Mononuclear cell (primary cell): ENCODE measurements around the gene HOXD4. TPM values are rescaled to one million over a fixed set of nuclear protein-coding genes. Genes with fewer than 3 reads are reported as not detected.

Source experiments
- H3K27me3 ChIP-seq: 2 replicates; pipeline ENCODE4 v1.6.0; 2011; ENCODE audit warnings: low read length, control low read depth; ENCODE audit not compliant: insufficient read depth
- H3K4me1 ChIP-seq: 2 replicates; pipeline ENCODE4 v1.5.1; 2011; ENCODE audit warnings: mild to moderate bottlenecking, low read length, control low read depth; ENCODE audit not compliant: insufficient read depth
- H3K4me3 ChIP-seq: 2 replicates; pipeline ENCODE4 v1.5.1; 2011; ENCODE audit warnings: mild to moderate bottlenecking, low read length, moderate library complexity
- H3K9me3 ChIP-seq: 2 replicates; pipeline ENCODE4 v1.5.1; 2011; ENCODE audit warnings: low read depth, mild to moderate bottlenecking, control low read depth, low read length
- total RNA-seq: library from RNA; depleted of rRNA; stranded (reverse); fragments of >200 nt; gene quantifications from one replicate; pipeline ENCODE4 v1.2.3, GENCODE V29; 2012

HOXD4 gene
- total RNA-seq, 1 donor, result 0.21 TPM

- Histone ChIP-seq H3K9me3 (no peaks in the 10 kb centered on the region), H3K4me3 (no peak overlapping the region), H3K4me1 (peaks cover 6% of the 10 kb centered on the region), H3K27me3 (peaks cover 88% of the 10 kb centered on the region)
Measured at GRCh38 chr2:176110415-176111308, 40.7 kb upstream of the HOXD4 start.

- Histone ChIP-seq H3K9me3 (no peaks in the 10 kb centered on the region), H3K4me1 (peaks cover 6% of the 10 kb centered on the region)
Measured at GRCh38 chr2:176111309-176111663, 40.1 kb upstream of the HOXD4 start.

GRCh38 chr2:176111846-176112374 lies 39.4 kb upstream of the HOXD4 start:
- H3K4me3 ChIP-seq, result no peak overlapping the region
- peaks cover 4% of the 10 kb centered on the region for H3K4me1 ChIP-seq
- no peaks in the 10 kb centered on the region for H3K9me3 ChIP-seq
- peaks cover 91% of the 10 kb centered on the region for H3K27me3 ChIP-seq

More at GRCh38 chr2:176111309-176111663, 40.1 kb upstream of the HOXD4 start:
- Histone ChIP-seq H3K27me3 (peaks cover 88% of the 10 kb centered on the region), H3K4me3 (no peak overlapping the region)

- peaks cover 94% of the 10 kb centered on the region for H3K27me3 ChIP-seq
- H3K9me3 ChIP-seq, result no peaks in the 10 kb centered on the region
- H3K4me3 ChIP-seq, result no peak overlapping the region
- H3K4me1 ChIP-seq, result no peaks in the 10 kb centered on the region
Measured at GRCh38 chr2:176112375-176113302, 38.7 kb upstream of the HOXD4 start.

GRCh38 chr2:176114120-176114929 lies 37.0 kb upstream of the HOXD4 start:
- H3K27me3 ChIP-seq, result peaks cover 99% of the 10 kb centered on the region
- H3K9me3 ChIP-seq, result no peaks in the 10 kb centered on the region
- H3K4me1 ChIP-seq, result no peaks in the 10 kb centered on the region
- H3K4me3 ChIP-seq, result no peak overlapping the region

GRCh38 chr2:176114930-176115625 lies 36.3 kb upstream of the HOXD4 start:
- peaks cover 99% of the 10 kb centered on the region for H3K27me3 ChIP-seq
- no peak overlapping the region for H3K4me3 ChIP-seq
- H3K4me1 ChIP-seq, result no peaks in the 10 kb centered on the region
- no peaks in the 10 kb centered on the region for H3K9me3 ChIP-seq

- Histone ChIP-seq H3K4me3 (no peak within 1 kb of the TSS), H3K9me3 (no peaks in the 10 kb centered on the region), H3K27me3 (peaks cover 99% of the 10 kb centered on the region), H3K4me1 (no peaks in the 10 kb centered on the region)
Measured at GRCh38 chr2:176115883-176116813, 35.2 kb upstream of the HOXD4 start, which contains the start of gene HOXD10. Gene HOXD10, plus strand, starts transcription at chr2:176116778. Its CDS starts 56 bp downstream, at chr2:176116834.

- no peak overlapping the region for H3K4me3 ChIP-seq
- H3K4me1 ChIP-seq, result peaks cover 7% of the 10 kb centered on the region
- H3K9me3 ChIP-seq, result no peaks in the 10 kb centered on the region
- H3K27me3 ChIP-seq, result peaks cover 99% of the 10 kb centered on the region
Measured at GRCh38 chr2:176117162-176117822, 34.1 kb upstream of the HOXD4 start.

- H3K27me3 ChIP-seq, result peaks cover 99% of the 10 kb centered on the region
- H3K9me3 ChIP-seq, result no peaks in the 10 kb centered on the region
- peaks cover 13% of the 10 kb centered on the region for H3K4me1 ChIP-seq
- H3K4me3 ChIP-seq, result no peak overlapping the region
Measured at GRCh38 chr2:176117823-176118371, 33.5 kb upstream of the HOXD4 start.

- H3K4me1 ChIP-seq, result peaks cover 18% of the 10 kb centered on the region
- no peaks in the 10 kb centered on the region for H3K9me3 ChIP-seq
- peaks cover 99% of the 10 kb centered on the region for H3K27me3 ChIP-seq
- H3K4me3 ChIP-seq, result no peak overlapping the region
Measured at GRCh38 chr2:176118601-176119339, 32.6 kb upstream of the HOXD4 start.

- H3K4me1 ChIP-seq, result peaks cover 18% of the 10 kb centered on the region
- H3K4me3 ChIP-seq, result no peak overlapping the region
- peaks cover 99% of the 10 kb centered on the region for H3K27me3 ChIP-seq
- H3K9me3 ChIP-seq, result no peaks in the 10 kb centered on the region
Measured at GRCh38 chr2:176120364-176121189, 30.8 kb upstream of the HOXD4 start.
